Ovary (tissue), 9 donors: ENCODE data around the gene PIK3R6. TPM values are rescaled to one million over a fixed set of nuclear protein-coding genes. Genes with fewer than 3 reads are reported as not detected.

Experiments used
- DNase-seq, 5 donors: peaks; one replicate each; pipeline ENCODE4 v3.0.0-alpha.2; 2019 to 2020
- H3K27ac ChIP-seq, 2 donors: fragments of 200-600 bp; one replicate each; pipeline versions ENCODE4 v1.5.1 to v1.8.0; 2019 to 2022
- H3K27me3 ChIP-seq: fragments of 200-600 bp; one replicate; pipeline ENCODE4 v1.8.0; 2022
- H3K36me3 ChIP-seq: fragments of 200-600 bp; sonication (generic); one replicate; pipeline ENCODE4 v1.5.1; 2019
- H3K4me1 ChIP-seq: one replicate; pipeline ENCODE4 v1.8.1; 2013; ENCODE audit warnings: mild to moderate bottlenecking, moderate library complexity; ENCODE audit not compliant: insufficient read depth
- H3K4me3 ChIP-seq: fragments of 200-600 bp; sonication (generic); one replicate; pipeline ENCODE4 v1.5.1; 2017
- H3K9me3 ChIP-seq, 2 donors: fragments of 200-600 bp in 1 of 2; sonication (generic) in 1 of 2; one replicate each; pipeline versions ENCODE4 v1.5.1 to v1.8.1; 2013 to 2019; ENCODE audit warnings: mild to moderate bottlenecking in 1 of 2, moderate library complexity in 1 of 2
- CTCF ChIP-seq, 3 donors: fragments of 450-650 bp in 2 of 3; fragments of 200-600 bp in 1 of 3; IDR thresholded peaks; one replicate each; pipeline versions ENCODE4 v1.5.1 to v1.8.0; 2016 to 2022; ENCODE audit warnings: antibody characterized with exemption in 3 of 3, mild to moderate bottlenecking in 1 of 3
- EP300 ChIP-seq: sonication (generic); formaldehyde crosslinking; IDR thresholded peaks from one replicate; pipeline ENCODE4 v1.6.1; 2017; ENCODE audit warnings: antibody characterized with exemption
- POLR2A ChIP-seq: fragments of 450-650 bp; IDR thresholded peaks from one replicate; pipeline ENCODE4 v1.6.1; 2017; ENCODE audit warnings: antibody characterized with exemption, mild to moderate bottlenecking, moderate library complexity
- WGBS, 3 donors: extraction: QIAGEN DNeasy Blood & Tissue Kit in 1 of 3; methylation state at CpG; one replicate each; pipeline versions ENCODE4 v1.1.5 to v1.1.7; 2013 to 2017; 5-methylcytosine and 5-hydroxymethylcytosine counted together
- intact Hi-C, 4 donors: fragments of 100-400 bp; cut with DNase I; formaldehyde crosslinking; loops; one replicate each; pipeline versions ENCODE4 v1.11.0 to v1.15.1; 2022 to 2023
- polyA plus RNA-seq, 2 donors: library from polyadenylated mRNA; stranded (reverse); fragments of 200-250 nt in 1 of 2; fragments of 350-450 nt in 1 of 2; fragmentation: Illumina TruSeq in 1 of 2; extraction: RNeasy Lipid Tissue Mini Kit (QIAGEN cat#74804) in 1 of 2; gene quantifications; one replicate each; pipeline ENCODE4 v1.2.3, GENCODE V29; 2013 to 2014
- total RNA-seq, 7 donors: library from RNA; depleted of rRNA in 2 of 7; stranded (reverse); fragments of >200 nt in 2 of 7; fragmentation: NEBNext Ultra II Directional in 3 of 7; extraction: Animal tissue kit (Norgen Biotek cat#: 25700) in 3 of 7; gene quantifications; one replicate each; pipeline versions ENCODE4 v1.1.0 to v1.2.4, GENCODE V29; 2016 to 2023
- donor health status: DM: no; HTN: no; CAD: no; lungs with moderate emphysema.
- donor health status: DM: no; HTN: no; CAD: no.
- donor health status: Bipolar disorder and iron deficiency.
- donor health status: DM: yes; HTN: yes; CAD: no.
- donor health status: DM: no; HTN: no; CAD: no.
- donor health status: DM: yes; HTN: yes; CAD: no.

Gene PIK3R6
- total and polyA plus RNA-seq, 9 donors = 0.12 to 0.93 (median 0.23) TPM

GRCh38 chr17:8884336-8884990 is 17.0 kb upstream of the PIK3R6 start:
- Histone ChIP-seq H3K9me3 (no peaks in the 10 kb centered on the region), H3K27ac (no peak overlapping the region), H3K36me3 (no peaks in the 10 kb centered on the region), H3K4me1 (no peaks in the 10 kb centered on the region), H3K4me3 (no peak overlapping the region), H3K27me3 (no peaks in the 10 kb centered on the region)
- DNase-seq = no peak
- no peak for TF ChIP-seq POLR2A
- no peak for TF ChIP-seq CTCF (IDR thresholded peaks at IDR 0.05)
- no peak for TF ChIP-seq EP300
- WGBS, 3 donors = 84 to 86% (median 84%) methylated on average over 16 of the region's 16 CpGs
- intact Hi-C loops = no loop called here

- no peak for DNase-seq
- WGBS, 3 donors = 90 to 93% (median 93%) methylated on average over 4 of the region's 4 CpGs
- Histone ChIP-seq H3K4me1 (no peaks in the 10 kb centered on the region), H3K27me3 (no peaks in the 10 kb centered on the region), H3K9me3 (no peaks in the 10 kb centered on the region), H3K4me3 (no peak overlapping the region), H3K27ac (no peak overlapping the region), H3K36me3 (no peaks in the 10 kb centered on the region)
- intact Hi-C loops = loop anchor here in 1 of 4 donors (2.0 kb wide), 1 partner anchor 47 kb away; no protein-coding TSS in a partner anchor
- TF ChIP-seq EP300 = no peak
Measured at GRCh38 chr17:8883353-8883752, 15.9 kb upstream of the PIK3R6 start.

DNA sequence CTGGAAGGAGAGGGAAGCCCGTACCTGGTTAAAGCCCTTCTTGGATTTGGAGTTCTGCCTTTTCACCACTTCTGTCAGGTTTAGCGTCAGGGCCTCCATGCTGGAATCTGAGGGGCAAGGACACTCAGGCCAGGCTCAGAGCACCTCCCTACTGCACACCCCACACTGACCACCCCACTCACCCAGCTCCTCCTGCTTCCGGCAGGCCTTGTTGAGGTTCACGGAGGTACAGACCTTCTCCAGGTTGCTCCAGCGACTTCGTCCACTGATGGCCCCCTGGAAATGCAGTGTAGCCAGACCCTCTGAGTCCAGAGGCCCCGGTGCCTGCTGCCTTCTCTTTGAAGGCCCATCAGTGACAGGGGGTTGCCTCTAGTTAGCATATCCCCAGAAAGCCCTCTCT is 14.1 kb upstream of the PIK3R6 start:
- 88 to 92% (median 90%) methylated on average over 7 of the region's 7 CpGs for whole genome bisulfite sequencing, 3 donors
- H3K4me1 ChIP-seq = no peaks in the 10 kb centered on the region
- DNase-seq = no peak
- H3K36me3 ChIP-seq = no peaks in the 10 kb centered on the region
- no peak overlapping the region for H3K27ac ChIP-seq
- H3K27me3 ChIP-seq = no peaks in the 10 kb centered on the region
- H3K9me3 ChIP-seq = no peaks in the 10 kb centered on the region
- TF ChIP-seq EP300 (no peak), CTCF (IDR thresholded peaks at IDR 0.05) (no peak), POLR2A (no peak)
- intact Hi-C loops = loop anchor here in 1 of 4 donors (2.0 kb wide), 1 partner anchor 45 kb away; no protein-coding TSS in a partner anchor
- no peak overlapping the region for H3K4me3 ChIP-seq

GRCh38 chr17:8880466-8880865 is 13.0 kb upstream of the PIK3R6 start:
- WGBS, 3 donors = 82 to 91% (median 86%) methylated on average over 7 of the region's 7 CpGs
- TF ChIP-seq CTCF (IDR thresholded peaks at IDR 0.05) (no peak), POLR2A (no peak), EP300 (no peak)

GRCh38 chr17:8879410-8879809 is 11.9 kb upstream of the PIK3R6 start:
- intact Hi-C loops = no loop called here
- Histone ChIP-seq H3K27me3 (no peaks in the 10 kb centered on the region), H3K27ac (no peak overlapping the region), H3K4me1 (no peaks in the 10 kb centered on the region), H3K4me3 (no peak overlapping the region), H3K9me3 (no peaks in the 10 kb centered on the region), H3K36me3 (no peaks in the 10 kb centered on the region)
- 49 to 52% (median 51%) methylated on average over 7 of the region's 7 CpGs for WGBS, 3 donors
- DNase-seq = no peak
- TF ChIP-seq POLR2A (no peak), CTCF (IDR thresholded peaks at IDR 0.05) (no peak), EP300 (no peak)

More at GRCh38 chr17:8880466-8880865, 13.0 kb upstream of the PIK3R6 start:
- Histone ChIP-seq H3K27ac (no peak overlapping the region), H3K4me3 (no peak overlapping the region), H3K4me1 (no peaks in the 10 kb centered on the region), H3K36me3 (no peaks in the 10 kb centered on the region), H3K9me3 (no peaks in the 10 kb centered on the region), H3K27me3 (no peaks in the 10 kb centered on the region)
- intact Hi-C loops = no loop called here
- no peak for DNase-seq
